Ovary (tissue), 3 donors: ENCODE results near the gene TSC2.

ENCODE experiments used
- POLR2A ChIP-seq: fragments of 450-650 bp; IDR thresholded peaks from one replicate; pipeline ENCODE4 v1.6.1; 2017; ENCODE audit warnings: antibody characterized with exemption, mild to moderate bottlenecking, moderate library complexity
- TF ChIP-seq, protein P1 (sequence below), 3 donors: fragments of 450-650 bp in 2 of 3; fragments of 200-600 bp in 1 of 3; IDR thresholded peaks; one replicate each; pipeline versions ENCODE4 v1.5.1 to v1.8.0; 2016 to 2022; ENCODE audit warnings: antibody characterized with exemption in 3 of 3, mild to moderate bottlenecking in 1 of 3
- donor health status: DM: no; HTN: no; CAD: no.

DNA sequence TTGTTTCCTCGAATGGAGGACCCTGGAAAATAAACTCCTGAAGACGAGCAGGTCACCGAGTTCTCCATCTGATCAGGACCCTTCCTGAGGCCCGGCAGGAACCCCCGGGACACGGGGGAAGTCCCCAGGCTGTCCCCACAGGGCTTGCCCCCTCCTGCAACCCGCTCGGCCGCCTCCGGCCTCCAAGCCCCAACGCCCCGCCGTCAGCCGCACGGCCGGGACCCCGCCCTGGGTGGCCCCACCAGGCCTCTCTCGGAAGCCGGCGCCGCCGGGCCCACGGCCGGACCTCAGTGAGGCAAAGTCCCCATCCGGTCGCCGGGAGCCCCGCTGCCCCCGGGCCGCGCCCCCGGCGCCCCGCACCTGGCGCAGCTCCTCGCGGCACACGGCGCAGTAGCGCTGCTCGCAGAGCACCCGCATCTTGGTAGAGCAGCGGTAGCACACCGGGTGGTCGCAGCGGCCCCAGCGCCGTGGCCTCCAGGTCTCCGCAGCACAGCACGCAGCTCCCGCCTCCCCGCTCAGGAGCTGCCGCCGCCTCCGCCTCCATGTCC lies 38.5 kb upstream of the TSC2 start:
- TF ChIP-seq POLR2A: no peak
- TF ChIP-seq, protein P1, sequence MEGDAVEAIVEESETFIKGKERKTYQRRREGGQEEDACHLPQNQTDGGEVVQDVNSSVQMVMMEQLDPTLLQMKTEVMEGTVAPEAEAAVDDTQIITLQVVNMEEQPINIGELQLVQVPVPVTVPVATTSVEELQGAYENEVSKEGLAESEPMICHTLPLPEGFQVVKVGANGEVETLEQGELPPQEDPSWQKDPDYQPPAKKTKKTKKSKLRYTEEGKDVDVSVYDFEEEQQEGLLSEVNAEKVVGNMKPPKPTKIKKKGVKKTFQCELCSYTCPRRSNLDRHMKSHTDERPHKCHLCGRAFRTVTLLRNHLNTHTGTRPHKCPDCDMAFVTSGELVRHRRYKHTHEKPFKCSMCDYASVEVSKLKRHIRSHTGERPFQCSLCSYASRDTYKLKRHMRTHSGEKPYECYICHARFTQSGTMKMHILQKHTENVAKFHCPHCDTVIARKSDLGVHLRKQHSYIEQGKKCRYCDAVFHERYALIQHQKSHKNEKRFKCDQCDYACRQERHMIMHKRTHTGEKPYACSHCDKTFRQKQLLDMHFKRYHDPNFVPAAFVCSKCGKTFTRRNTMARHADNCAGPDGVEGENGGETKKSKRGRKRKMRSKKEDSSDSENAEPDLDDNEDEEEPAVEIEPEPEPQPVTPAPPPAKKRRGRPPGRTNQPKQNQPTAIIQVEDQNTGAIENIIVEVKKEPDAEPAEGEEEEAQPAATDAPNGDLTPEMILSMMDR (IDR thresholded peaks at IDR 0.05): no peak
